Measurements from ENCODE around the gene GRIA1. TPM values are rescaled to one million over a fixed set of nuclear protein-coding genes. Genes with fewer than 3 reads are reported as not detected.
A peak's percentile ranks its signal among the peaks of the same experiment; 100 is the strongest.

Gene GRIA1
- under 1 TPM in 3 of 6 donors, not detected in 3; 0.04 to 0.22 (median 0.06) TPM for total RNA-seq
- under 1 TPM; 0.04 to 0.05 TPM for polyA plus RNA-seq

DNA sequence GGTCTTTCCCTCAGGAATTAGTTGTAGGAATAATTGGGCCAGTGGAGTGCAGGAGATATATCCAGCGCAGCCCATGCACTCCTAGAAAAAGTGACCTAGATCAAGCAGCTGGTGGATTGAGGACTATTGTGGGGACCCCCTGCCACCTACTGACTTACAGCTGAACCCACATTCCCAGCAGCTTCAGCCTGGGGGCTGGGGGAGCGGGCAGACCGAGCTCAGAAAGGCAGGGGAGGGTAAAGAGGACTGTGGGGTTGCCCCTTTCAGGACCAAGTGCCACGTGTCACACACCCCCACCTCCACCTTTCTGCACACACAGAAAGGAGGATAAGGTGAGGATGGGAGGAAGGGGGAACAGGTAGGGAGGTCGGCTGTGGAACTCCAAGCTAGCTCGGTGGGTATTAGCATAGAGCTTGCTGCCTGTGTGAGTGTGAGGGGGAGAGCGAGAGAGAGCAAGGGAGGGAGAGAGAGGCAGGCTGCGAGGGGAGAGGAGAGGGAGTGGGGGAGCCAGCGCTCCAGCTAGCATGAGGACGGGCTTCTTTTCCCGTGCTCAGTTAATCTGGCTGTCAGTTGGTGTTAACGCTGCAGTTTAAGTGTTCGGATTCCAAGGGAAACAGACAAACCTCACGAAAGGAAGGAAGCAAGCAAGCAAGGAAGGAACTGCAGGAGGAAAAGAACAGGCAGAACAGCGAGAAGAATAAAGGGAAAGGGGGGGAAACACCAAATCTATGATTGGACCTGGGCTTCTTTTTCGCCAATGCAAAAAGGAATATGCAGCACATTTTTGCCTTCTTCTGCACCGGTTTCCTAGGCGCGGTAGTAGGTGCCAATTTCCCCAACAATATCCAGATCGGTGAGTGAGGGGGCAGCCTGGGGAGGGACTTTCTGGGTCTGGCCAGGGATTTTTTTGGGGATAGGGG is at the start of gene GRIA1:
Gene GRIA1 (plus strand): TSS at position 553 of the 920 bp plus-strand sequence.
- intact Hi-C loops (cut with DNase I) = no loop called here
- Histone ChIP-seq H3K27ac (no peak within 1 kb of the TSS), H3K36me3 (no peaks in the 10 kb centered on the region), H3K4me1 (no peaks in the 10 kb centered on the region), H3K9me3 (no peaks in the 10 kb centered on the region), H3K4me3 (no peak within 1 kb of the TSS), H3K27me3 (no peaks in the 10 kb centered on the region)
- no peak for DNase-seq
- 8 to 9% methylated on average over 20 of the region's 20 CpGs for WGBS, 2 donors
- TF ChIP-seq, protein P1, sequence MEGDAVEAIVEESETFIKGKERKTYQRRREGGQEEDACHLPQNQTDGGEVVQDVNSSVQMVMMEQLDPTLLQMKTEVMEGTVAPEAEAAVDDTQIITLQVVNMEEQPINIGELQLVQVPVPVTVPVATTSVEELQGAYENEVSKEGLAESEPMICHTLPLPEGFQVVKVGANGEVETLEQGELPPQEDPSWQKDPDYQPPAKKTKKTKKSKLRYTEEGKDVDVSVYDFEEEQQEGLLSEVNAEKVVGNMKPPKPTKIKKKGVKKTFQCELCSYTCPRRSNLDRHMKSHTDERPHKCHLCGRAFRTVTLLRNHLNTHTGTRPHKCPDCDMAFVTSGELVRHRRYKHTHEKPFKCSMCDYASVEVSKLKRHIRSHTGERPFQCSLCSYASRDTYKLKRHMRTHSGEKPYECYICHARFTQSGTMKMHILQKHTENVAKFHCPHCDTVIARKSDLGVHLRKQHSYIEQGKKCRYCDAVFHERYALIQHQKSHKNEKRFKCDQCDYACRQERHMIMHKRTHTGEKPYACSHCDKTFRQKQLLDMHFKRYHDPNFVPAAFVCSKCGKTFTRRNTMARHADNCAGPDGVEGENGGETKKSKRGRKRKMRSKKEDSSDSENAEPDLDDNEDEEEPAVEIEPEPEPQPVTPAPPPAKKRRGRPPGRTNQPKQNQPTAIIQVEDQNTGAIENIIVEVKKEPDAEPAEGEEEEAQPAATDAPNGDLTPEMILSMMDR (IDR thresholded peaks at IDR 0.05) = no peak
- no peak for FAIRE-seq
- no peak for ATAC-seq

DNA sequence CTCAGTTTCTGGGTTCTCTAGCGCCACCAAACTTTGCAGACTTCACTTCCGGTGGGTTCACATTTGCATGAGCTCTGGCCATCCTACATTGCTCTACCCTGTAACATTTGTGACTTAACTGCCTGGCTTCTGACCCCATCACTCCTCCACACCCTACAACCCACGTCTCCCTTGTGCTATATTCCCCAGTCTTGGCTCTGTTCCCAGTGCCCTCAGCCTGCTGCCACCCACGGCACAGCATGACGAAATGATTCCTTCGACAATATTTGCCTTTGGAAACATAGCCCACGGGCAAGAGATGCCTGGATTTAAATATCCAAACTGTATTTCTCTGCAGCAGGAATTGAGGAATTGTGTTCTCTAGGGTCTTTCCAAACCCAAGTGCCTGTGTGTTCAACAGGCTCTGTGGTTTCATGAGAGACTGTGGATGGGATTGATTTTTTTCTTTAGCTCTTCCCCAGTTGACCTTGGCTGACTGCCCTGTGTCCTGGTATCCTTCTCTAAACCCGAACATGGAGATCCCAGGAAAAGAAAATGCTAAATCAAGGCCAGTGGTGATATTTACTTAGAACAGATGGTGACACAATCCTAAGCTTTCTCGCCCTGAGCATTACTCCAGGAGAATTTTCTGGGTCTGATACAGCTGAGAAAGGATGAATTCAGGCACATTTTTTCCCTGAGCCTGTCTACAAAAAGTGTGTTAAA is 44.4 kb upstream of the GRIA1 start:
- FAIRE-seq = no peak
- peak; percentile 24 to 68 (median 52) for ATAC-seq
- peaks cover 0 to 4% (median 0%) of the 10 kb centered on the region in 4 donors for H3K27me3 ChIP-seq
- no peaks in the 10 kb centered on the region for H3K36me3 ChIP-seq
- H3K27ac ChIP-seq = no peak overlapping the region
- intact Hi-C loops (cut with DNase I) = no loop called here
- peaks cover 0 to 4% (median 0%) of the 10 kb centered on the region in 3 donors for H3K4me1 ChIP-seq
- no peak overlapping the region for H3K4me3 ChIP-seq
- DNase-seq = peak in 4 of 6 donors; percentile 2 to 17 (median 12)
- H3K9me3 ChIP-seq = no peaks in the 10 kb centered on the region
- WGBS, 2 donors = 18 to 19% methylated on average over 9 of the region's 9 CpGs
- TF ChIP-seq, protein P1 (IDR thresholded peaks at IDR 0.05) = no peak

DNA sequence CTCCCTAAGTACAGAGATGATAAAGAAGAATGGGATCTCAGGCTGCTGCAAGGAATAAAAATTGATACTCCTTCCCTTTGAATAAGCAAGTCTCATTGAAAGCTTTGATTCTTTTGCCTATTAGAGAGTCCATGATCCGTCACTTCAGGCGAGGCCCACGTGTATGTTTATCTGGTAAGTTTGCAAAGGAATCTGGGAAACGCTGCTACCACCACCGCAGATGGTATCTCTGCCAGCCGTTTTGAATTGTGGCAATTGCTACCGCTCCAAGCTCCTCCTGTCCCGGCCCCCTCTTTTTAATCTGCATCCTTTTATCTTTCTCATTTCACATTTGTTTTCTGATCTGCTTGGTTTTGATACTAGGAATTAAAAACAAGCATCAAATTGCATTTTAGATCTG is 42.9 kb upstream of the GRIA1 start:
- H3K27ac ChIP-seq = no peak overlapping the region
- no peak overlapping the region for H3K4me3 ChIP-seq
- no peak for DNase-seq
- intact Hi-C loops (cut with DNase I) = no loop called here
- ATAC-seq = no peak
- peaks cover 0 to 4% (median 0%) of the 10 kb centered on the region in 3 donors for H3K4me1 ChIP-seq
- TF ChIP-seq, protein P1 (IDR thresholded peaks at IDR 0.05) = no peak
- no peak for FAIRE-seq
- peaks cover 0 to 4% (median 0%) of the 10 kb centered on the region in 4 donors for H3K27me3 ChIP-seq
- WGBS, 2 donors = 65 to 78% methylated on average over 8 of the region's 8 CpGs
- H3K9me3 ChIP-seq = no peaks in the 10 kb centered on the region
- no peaks in the 10 kb centered on the region for H3K36me3 ChIP-seq

DNA sequence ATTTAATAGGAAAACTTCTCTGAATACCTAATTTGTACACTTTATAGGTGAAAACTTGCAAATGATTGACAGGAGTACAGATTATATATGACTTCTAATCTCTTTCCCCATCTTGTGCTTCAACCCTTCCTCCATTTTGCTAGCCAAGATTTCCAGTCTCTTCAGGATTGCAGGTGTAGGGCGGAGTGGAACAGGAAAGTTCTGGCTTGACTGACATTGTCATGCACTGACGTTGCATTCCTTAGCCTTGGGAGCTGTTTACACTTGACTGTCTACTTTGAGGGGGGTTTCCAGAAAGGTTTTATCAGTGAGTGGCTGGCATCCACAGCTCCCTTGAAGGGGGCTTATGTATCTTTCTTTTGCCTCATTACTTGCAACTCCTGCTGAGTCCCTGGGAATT is 34.1 kb upstream of the GRIA1 start:
- WGBS, 2 donors = 30 to 32% methylated on average over 2 of the region's 2 CpGs
- Histone ChIP-seq H3K27ac (no peak overlapping the region), H3K4me1 (no peaks in the 10 kb centered on the region), H3K9me3 (no peaks in the 10 kb centered on the region), H3K27me3 (no peaks in the 10 kb centered on the region), H3K36me3 (no peaks in the 10 kb centered on the region), H3K4me3 (no peak overlapping the region)
- FAIRE-seq (no peak), DNase-seq (no peak), ATAC-seq (no peak)
- TF ChIP-seq, protein P1 (IDR thresholded peaks at IDR 0.05) = no peak
- intact Hi-C loops (cut with DNase I) = no loop called here
